Left lung (tissue), 10 donors: ENCODE data around the gene SRL. TPM values are rescaled to one million over a fixed set of nuclear protein-coding genes. Genes with fewer than 3 reads are reported as not detected.

Source experiments
- ATAC-seq: fragments of 200-7000 bp; cut with Tn5 transposase; one replicate; pipeline ENCODE4 v1.9.1; 2020; ENCODE audit warnings: moderate library complexity
- DNase-seq, 4 donors: peaks; one replicate each; pipeline ENCODE4 v3.0.0-alpha.2; 2013 to 2020
- H3K27ac ChIP-seq, 2 donors: fragments of 200-600 bp; sonication (generic) in 1 of 2; one replicate each; pipeline versions ENCODE4 v1.5.0 to v1.8.0; 2020 to 2021
- H3K27me3 ChIP-seq, 2 donors: fragments of 200-600 bp; sonication (generic) in 1 of 2; one replicate each; pipeline versions ENCODE4 v1.5.0 to v1.8.0; 2020 to 2021
- H3K36me3 ChIP-seq, 2 donors: fragments of 200-600 bp; sonication (generic) in 1 of 2; one replicate each; pipeline versions ENCODE4 v1.5.0 to v1.8.0; 2020 to 2021
- H3K4me1 ChIP-seq, 2 donors: fragments of 200-600 bp; one replicate each; pipeline ENCODE4 v1.8.0; 2021
- H3K4me3 ChIP-seq, 2 donors: fragments of 200-600 bp; sonication (generic) in 1 of 2; one replicate each; pipeline versions ENCODE4 v1.5.0 to v1.8.0; 2020 to 2021; ENCODE audit warnings: mild to moderate bottlenecking in 1 of 2
- H3K9me3 ChIP-seq, 2 donors: fragments of 200-600 bp; sonication (generic) in 1 of 2; one replicate each; pipeline versions ENCODE4 v1.5.0 to v1.8.0; 2020 to 2021
- intact Hi-C, 2 donors: fragments of 100-400 bp; cut with DNase I; formaldehyde crosslinking; loops; one replicate each; pipeline versions ENCODE4 v1.11.2 to v1.14.2; 2022
- polyA plus RNA-seq, 6 donors: library from polyadenylated mRNA; unstranded; fragments of 120-200 nt; gene quantifications; one replicate each; pipeline ENCODE4 v1.2.1, GENCODE V29; 2013; ENCODE audit not compliant: insufficient read length in 6 of 6
- total RNA-seq, 2 donors: library from RNA; stranded (reverse); fragmentation: NEBNext Ultra II Directional; extraction: Animal tissue kit (Norgen Biotek cat#: 25700); gene quantifications; one replicate each; pipeline ENCODE4 v1.2.1, GENCODE V29; 2021
- TF ChIP-seq, protein P1 (sequence below), 2 donors: fragments of 200-600 bp; sonication (generic) in 1 of 2; IDR thresholded peaks; one replicate each; pipeline versions ENCODE4 v1.5.0 to v1.8.0; 2021; ENCODE audit warnings: antibody characterized with exemption in 2 of 2
- donor health status: DM: no; HTN: yes; CAD: no.
- donor health status: DM: no; HTN: no; CAD: no.

Gene SRL
- total and polyA plus RNA-seq, 8 donors = 0.82 to 6.5 (median 5.7) TPM

DNA sequence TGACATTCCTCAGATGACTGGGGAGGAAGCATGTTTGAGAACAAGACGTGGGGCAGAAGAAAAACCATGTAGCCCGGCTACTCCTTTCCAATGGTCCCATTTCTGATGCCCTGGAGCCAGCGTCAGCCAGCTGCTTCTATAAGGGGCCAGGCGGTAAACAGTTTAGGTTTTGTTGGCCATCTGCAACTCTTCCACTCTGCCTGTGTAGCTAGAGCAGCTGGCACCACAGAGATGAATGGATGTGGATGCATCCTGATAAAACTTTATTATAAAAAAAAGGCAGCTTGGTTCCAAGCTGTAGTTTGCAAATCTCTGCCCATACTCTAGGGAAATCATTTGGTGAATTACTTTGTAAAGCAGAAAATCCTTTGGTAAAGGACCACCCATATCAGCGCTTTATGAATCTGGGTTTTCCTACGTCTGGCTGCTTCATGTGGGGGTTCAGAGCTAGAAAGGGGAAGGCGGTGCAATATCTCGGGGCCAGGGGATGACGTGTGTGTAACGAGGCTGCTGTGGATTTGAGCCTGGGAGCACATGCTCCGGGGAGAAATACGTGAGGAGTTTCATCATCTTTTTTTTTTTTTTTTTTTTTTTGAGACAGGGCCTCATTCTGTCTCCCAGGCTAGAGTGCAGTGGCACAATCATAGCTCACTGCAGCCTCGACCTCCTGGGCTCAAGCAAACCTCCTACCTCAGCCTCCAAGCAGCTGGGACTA is 3.4 kb upstream of the SRL start:
- intact Hi-C loops = no loop called here
- Histone ChIP-seq H3K9me3 (no peaks in the 10 kb centered on the region), H3K36me3 (no peaks in the 10 kb centered on the region), H3K4me1 (no peaks in the 10 kb centered on the region), H3K27ac (no peak overlapping the region), H3K27me3 (no peaks in the 10 kb centered on the region), H3K4me3 (no peak overlapping the region)
- DNase-seq (no peak), ATAC-seq (no peak)
- TF ChIP-seq, protein P1, sequence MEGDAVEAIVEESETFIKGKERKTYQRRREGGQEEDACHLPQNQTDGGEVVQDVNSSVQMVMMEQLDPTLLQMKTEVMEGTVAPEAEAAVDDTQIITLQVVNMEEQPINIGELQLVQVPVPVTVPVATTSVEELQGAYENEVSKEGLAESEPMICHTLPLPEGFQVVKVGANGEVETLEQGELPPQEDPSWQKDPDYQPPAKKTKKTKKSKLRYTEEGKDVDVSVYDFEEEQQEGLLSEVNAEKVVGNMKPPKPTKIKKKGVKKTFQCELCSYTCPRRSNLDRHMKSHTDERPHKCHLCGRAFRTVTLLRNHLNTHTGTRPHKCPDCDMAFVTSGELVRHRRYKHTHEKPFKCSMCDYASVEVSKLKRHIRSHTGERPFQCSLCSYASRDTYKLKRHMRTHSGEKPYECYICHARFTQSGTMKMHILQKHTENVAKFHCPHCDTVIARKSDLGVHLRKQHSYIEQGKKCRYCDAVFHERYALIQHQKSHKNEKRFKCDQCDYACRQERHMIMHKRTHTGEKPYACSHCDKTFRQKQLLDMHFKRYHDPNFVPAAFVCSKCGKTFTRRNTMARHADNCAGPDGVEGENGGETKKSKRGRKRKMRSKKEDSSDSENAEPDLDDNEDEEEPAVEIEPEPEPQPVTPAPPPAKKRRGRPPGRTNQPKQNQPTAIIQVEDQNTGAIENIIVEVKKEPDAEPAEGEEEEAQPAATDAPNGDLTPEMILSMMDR (IDR thresholded peaks at IDR 0.05) = no peak

DNA sequence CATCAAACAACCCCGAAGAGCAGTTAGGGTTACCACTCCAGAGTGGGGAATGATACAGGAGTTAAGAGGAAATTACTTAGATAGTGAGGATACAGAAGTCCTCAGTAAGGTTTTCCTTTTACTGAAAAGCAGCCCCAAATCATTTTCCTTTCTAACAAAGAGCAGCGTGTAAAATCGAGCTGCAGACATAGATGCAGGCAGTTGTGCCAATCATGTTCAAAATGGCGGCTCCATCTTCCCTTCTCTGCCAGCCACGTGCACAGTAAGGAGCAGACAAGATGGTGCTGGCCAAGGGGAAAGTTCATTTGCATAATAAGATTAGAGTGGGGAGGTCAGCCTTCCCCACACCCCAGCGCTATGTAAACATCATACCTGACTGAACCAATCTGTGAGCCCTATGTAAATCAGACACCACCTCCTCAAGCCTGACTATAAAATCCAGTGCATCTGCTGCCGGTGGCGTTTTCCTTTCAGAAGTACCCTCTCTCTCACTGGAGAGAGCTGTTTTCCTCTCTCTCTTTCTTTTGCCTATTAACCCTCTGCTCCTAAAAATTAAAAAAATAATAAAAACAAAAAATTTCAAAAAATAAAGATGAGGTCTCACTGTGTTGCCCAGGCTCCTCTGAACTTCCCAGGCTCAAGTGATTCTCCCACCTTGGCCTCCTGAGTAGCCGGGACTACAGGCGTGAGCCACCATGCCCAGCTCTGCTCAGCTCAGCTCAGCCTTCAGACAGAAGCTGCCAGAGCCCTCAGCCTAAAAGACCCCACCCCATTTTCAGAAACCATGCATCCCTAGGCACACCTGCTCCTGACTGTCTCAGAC is 2.6 kb upstream of the SRL start:
- intact Hi-C loops = no loop called here
- TF ChIP-seq, protein P1 (IDR thresholded peaks at IDR 0.05) = no peak
- Histone ChIP-seq H3K4me3 (no peak overlapping the region), H3K27me3 (no peaks in the 10 kb centered on the region), H3K4me1 (peaks cover 0 to 4% of the 10 kb centered on the region in 2 donors), H3K27ac (no peak overlapping the region), H3K36me3 (no peaks in the 10 kb centered on the region), H3K9me3 (no peaks in the 10 kb centered on the region)
- no peak for ATAC-seq
- DNase-seq = no peak

DNA sequence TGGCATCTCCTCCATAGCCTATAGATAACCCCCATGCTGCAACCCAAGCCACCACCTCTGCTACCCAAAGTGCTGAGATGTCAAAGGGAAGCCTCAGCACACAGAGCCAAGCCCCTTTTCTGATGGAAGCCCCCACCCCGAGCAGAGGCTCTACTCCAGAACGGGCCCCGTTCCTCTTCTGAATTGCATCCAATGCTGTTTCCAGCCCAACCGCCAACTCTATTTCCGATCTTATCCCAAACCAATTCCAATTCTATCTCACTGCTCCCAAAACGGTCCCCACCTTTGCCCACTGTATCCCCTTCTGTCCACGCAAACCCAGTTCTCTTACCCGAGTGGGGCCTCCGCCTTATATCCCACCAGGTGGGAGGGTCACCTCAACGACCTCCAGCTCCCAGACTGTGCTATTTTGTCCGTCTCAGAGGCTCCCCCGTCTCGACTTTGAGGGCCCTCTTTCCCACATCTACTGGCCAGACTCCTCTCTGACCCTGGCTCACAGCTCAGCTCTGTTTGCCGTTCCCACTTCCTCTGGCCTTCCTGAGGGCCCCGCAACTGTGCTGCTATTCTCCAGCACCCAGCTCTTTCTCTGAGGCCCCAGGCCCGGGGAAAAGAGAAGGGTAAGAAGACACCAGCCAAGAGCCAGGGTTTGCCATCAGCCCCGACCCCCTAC is 487 bp downstream of the SRL start:
- H3K27ac ChIP-seq = no peak overlapping the region
- intact Hi-C loops = no loop called here
- H3K36me3 ChIP-seq = no peaks in the 10 kb centered on the region
- no peak for DNase-seq
- no peak for ATAC-seq
- TF ChIP-seq, protein P1 (IDR thresholded peaks at IDR 0.05) = no peak
- H3K4me1 ChIP-seq = peaks cover 0 to 11% of the 10 kb centered on the region in 2 donors
- no peak overlapping the region for H3K4me3 ChIP-seq
- no peaks in the 10 kb centered on the region for H3K27me3 ChIP-seq
- no peaks in the 10 kb centered on the region for H3K9me3 ChIP-seq

DNA sequence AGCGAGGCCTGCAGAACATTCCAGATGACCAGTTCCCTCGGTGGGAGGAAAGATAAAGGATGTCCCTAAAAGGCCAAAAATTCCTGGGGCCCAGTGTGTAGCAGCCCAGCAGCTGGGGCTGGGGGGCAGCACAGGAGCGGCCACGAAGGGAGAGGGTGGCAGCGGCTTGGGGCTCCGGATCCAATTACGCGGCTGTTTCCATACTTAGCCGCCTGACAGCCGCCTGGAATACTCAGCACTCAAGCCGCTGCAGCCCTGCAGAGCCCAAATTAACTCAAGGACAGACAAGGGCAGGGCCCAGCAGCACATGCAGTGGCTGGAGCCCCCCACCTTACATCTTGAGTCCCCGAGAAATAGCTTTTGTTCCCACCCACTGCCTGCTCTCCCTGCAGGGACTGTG is 1.3 kb downstream of the SRL start:
- Histone ChIP-seq H3K9me3 (no peaks in the 10 kb centered on the region), H3K27ac (no peak overlapping the region), H3K4me3 (no peak overlapping the region), H3K36me3 (no peaks in the 10 kb centered on the region), H3K4me1 (peaks cover 0 to 11% of the 10 kb centered on the region in 2 donors), H3K27me3 (no peaks in the 10 kb centered on the region)
- intact Hi-C loops = no loop called here
- no peak for DNase-seq
- TF ChIP-seq, protein P1 (IDR thresholded peaks at IDR 0.05) = no peak
- no peak for ATAC-seq

DNA sequence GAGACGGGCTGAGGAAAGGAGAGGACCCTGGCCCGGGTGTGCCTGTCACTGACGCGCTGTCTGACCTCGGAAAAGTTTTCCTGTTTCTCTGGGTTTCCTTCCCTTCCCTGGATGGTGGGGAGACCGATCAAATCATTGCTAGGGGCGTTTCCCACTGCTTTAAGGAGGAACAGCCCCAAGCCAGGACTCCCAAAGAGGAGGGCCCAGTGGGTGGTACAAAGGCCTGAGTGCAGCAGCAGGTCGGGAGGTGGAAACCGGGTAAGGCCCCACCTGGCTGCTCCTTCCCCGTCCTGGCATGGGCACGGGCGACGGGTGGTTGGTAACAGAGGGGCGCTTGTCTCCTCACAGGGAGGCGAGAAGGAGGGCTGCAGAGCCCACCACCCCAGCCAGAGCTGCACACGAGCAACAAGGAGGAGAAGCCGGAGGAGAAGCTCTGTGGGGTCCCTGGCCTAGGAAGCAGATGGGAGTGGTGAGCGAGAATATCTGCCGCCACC is 2.2 kb downstream of the SRL start:
- peak overlapping the region in 1 of 2 donors; percentile 13 for H3K4me3 ChIP-seq
- H3K27ac ChIP-seq = no peak overlapping the region
- ATAC-seq = no peak
- H3K9me3 ChIP-seq = no peaks in the 10 kb centered on the region
- no peak for DNase-seq
- H3K27me3 ChIP-seq = no peaks in the 10 kb centered on the region
- peaks cover 0 to 11% of the 10 kb centered on the region in 2 donors for H3K4me1 ChIP-seq
- TF ChIP-seq, protein P1 (IDR thresholded peaks at IDR 0.05) = no peak
- H3K36me3 ChIP-seq = no peaks in the 10 kb centered on the region
- intact Hi-C loops = no loop called here
